Liver (tissue), 9 donors: ENCODE results near the gene DCAF15. TPM values are rescaled to one million over a fixed set of nuclear protein-coding genes. Genes with fewer than 3 reads are reported as not detected.

ENCODE experiments used
- DNase-seq: peaks from one replicate; pipeline ENCODE4 v3.0.0-alpha.2; 2017; ENCODE audit warnings: low spot score
- H3K27ac ChIP-seq, 2 donors: one replicate each; pipeline ENCODE4 v1.7.0; 2013; ENCODE audit warnings: inconsistent platforms in 2 of 2, low read length in 2 of 2, control low read depth in 1 of 2, low read depth in 1 of 2, mild to moderate bottlenecking in 1 of 2
- H3K27me3 ChIP-seq, 4 donors: one replicate each; pipeline versions ENCODE4 v1.6.1 to v1.7.0; 2013; ENCODE audit warnings: low read length in 3 of 4, inconsistent platforms in 1 of 4, mild to moderate bottlenecking in 1 of 4, moderate library complexity in 1 of 4; ENCODE audit not compliant: control insufficient read depth in 4 of 4, insufficient read depth in 4 of 4
- H3K36me3 ChIP-seq, 4 donors: one replicate each; pipeline versions ENCODE4 v1.6.1 to v1.7.0; 2013; ENCODE audit warnings: low read length in 3 of 4, mild to moderate bottlenecking in 3 of 4, low read depth in 1 of 4, moderate library complexity in 1 of 4; ENCODE audit not compliant: control insufficient read depth in 4 of 4, insufficient read depth in 3 of 4
- H3K4me1 ChIP-seq, 4 donors: one replicate each; pipeline versions ENCODE4 v1.6.1 to v1.7.0; 2013; ENCODE audit warnings: low read length in 3 of 4, mild to moderate bottlenecking in 3 of 4, moderate library complexity in 1 of 4; ENCODE audit not compliant: control insufficient read depth in 4 of 4, insufficient read depth in 4 of 4
- H3K4me3 ChIP-seq, 3 donors: one replicate each; pipeline versions ENCODE4 v1.6.1 to v1.7.0; 2013; ENCODE audit warnings: low read length in 3 of 3, control low read depth in 1 of 3, low read depth in 1 of 3, mild to moderate bottlenecking in 1 of 3
- H3K9ac ChIP-seq, 2 donors: one replicate each; pipeline ENCODE4 v1.7.0; 2013; ENCODE audit warnings: low read length in 2 of 2, mild to moderate bottlenecking in 2 of 2, moderate library complexity in 2 of 2, control low read depth in 1 of 2, low read depth in 1 of 2
- H3K9me3 ChIP-seq, 4 donors: one replicate each; pipeline versions ENCODE4 v1.6.1 to v1.7.0; 2013; ENCODE audit warnings: low read length in 3 of 4; ENCODE audit not compliant: control insufficient read depth in 4 of 4
- FOXA1 ChIP-seq: IDR thresholded peaks from 2 replicates; pipeline ENCODE4 v1.6.1; 2016; ENCODE audit warnings: antibody characterized with exemption
- FOXA2 ChIP-seq: IDR thresholded peaks from 2 replicates; pipeline ENCODE4 v1.6.1; 2016; ENCODE audit warnings: antibody characterized with exemption
- HNF4A ChIP-seq, 2 donors: conservative IDR thresholded peaks; 2 replicates each; pipeline ENCODE4 v1.6.1; 2016; ENCODE audit warnings: antibody characterized with exemption in 2 of 2, mild to moderate bottlenecking in 2 of 2
- HNF4G ChIP-seq: IDR thresholded peaks from 2 replicates; pipeline ENCODE4 v1.6.1; 2016; ENCODE audit warnings: antibody characterized with exemption
- REST ChIP-seq: IDR thresholded peaks from 2 replicates; pipeline ENCODE4 v1.6.1; 2016; ENCODE audit warnings: antibody characterized with exemption, mild to moderate bottlenecking
- RXRA ChIP-seq, 2 donors: IDR thresholded peaks; 2 replicates each; pipeline ENCODE4 v1.6.1; 2017 to 2018; ENCODE audit warnings: antibody characterized with exemption in 2 of 2, mild to moderate bottlenecking in 1 of 2
- SP1 ChIP-seq: IDR thresholded peaks from 2 replicates; pipeline ENCODE4 v1.6.1; 2018; ENCODE audit warnings: antibody characterized with exemption, mild to moderate bottlenecking
- TAF1 ChIP-seq: conservative IDR thresholded peaks from 2 replicates; pipeline ENCODE4 v1.6.1; 2016; ENCODE audit warnings: antibody characterized with exemption, mild to moderate bottlenecking
- YY1 ChIP-seq: IDR thresholded peaks from 2 replicates; pipeline ENCODE4 v1.6.1; 2016; ENCODE audit warnings: antibody characterized with exemption, mild to moderate bottlenecking
- WGBS: extraction: QIAGEN DNeasy Blood & Tissue Kit; methylation state at CpG from one replicate; pipeline ENCODE4 v1.1.7; 2013; 5-methylcytosine and 5-hydroxymethylcytosine counted together
- polyA plus RNA-seq, 2 donors: library from polyadenylated mRNA; stranded (reverse) in 1 of 2; unstranded in 1 of 2; fragments of 200-250 nt in 1 of 2; fragments of >200 nt in 1 of 2; fragmentation: Nextera tagmentation in 1 of 2; extraction: Ambion mirVana in 1 of 2; gene quantifications; one replicate each; pipeline versions ENCODE4 v1.2.1 to v1.2.3, GENCODE V29; 2013 to 2015
- total RNA-seq, 2 donors: library from RNA; depleted of rRNA; stranded (reverse); fragments of >200 nt; gene quantifications; one replicate each; pipeline ENCODE4 v1.2.3, GENCODE V29; 2014
- TF ChIP-seq, protein P1 (sequence below): fragments of 150-350 bp; IDR thresholded peaks from 2 replicates; pipeline ENCODE4 v1.5.1; 2017; ENCODE audit warnings: improper control_type of control experiment, low read depth, low read length; ENCODE audit not compliant: missing input control
- donor health status: healthy.
- donor health status: healthy.
- donor health status: healthy.
- donor health status: healthy.
- donor health status: healthy.

DCAF15 gene
- total and polyA plus RNA-seq, 4 donors = 2.6 to 10.4 (median 5.5) TPM

DNA sequence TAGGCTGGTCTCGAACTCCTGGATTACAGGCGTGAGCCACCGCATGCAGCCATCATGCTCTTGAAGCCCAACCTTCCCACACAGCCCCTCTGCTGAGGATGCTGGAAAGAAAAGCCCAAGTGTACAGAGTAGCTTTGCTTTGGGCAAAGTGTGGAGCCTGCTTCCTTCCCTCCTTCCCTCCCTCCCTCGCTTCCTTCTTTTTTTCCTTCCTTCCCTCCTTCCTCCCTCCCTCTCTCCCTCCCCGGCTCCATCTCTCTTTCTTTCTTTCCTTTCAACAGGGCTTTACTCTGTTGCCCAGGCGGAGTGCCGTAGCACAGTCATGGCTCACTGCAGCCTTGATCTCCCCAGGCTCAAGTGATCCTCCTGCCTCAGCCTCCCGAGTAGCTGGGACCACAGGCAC lies 43.6 kb upstream of the DCAF15 start:
- no peaks in the 10 kb centered on the region for H3K27me3 ChIP-seq
- no peak for DNase-seq
- H3K9me3 ChIP-seq = no peaks in the 10 kb centered on the region
- peaks cover 0 to 13% (median 2%) of the 10 kb centered on the region in 4 donors for H3K36me3 ChIP-seq
- no peak for TF ChIP-seq RXRA (IDR thresholded peaks at IDR 0.05)
- no peak overlapping the region for H3K27ac ChIP-seq
- no peak overlapping the region for H3K4me3 ChIP-seq
- no peak overlapping the region for H3K9ac ChIP-seq
- 93% methylated on average over 8 of the region's 8 CpGs for WGBS
- peaks cover 6 to 36% (median 30%) of the 10 kb centered on the region in 4 donors for H3K4me1 ChIP-seq

DNA sequence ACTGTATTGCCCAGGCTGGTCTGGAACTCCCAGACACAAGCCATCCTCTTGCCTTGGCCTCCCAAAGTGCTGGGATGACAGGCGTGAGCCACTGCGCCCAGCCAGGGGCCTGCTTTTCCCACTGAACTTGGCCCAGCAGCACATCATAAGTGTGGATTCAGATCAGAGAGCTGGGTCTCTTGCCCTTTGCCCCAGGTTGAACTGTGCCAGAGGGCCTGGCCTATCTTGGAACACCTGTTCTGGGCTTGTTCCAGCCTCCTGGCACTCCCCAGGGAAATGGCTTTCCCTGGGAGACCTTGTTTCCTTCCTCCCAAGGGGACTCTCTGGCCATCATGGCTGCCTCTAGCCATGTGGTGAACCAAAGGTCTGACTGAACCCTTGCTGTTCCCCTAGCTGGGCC lies 42.9 kb upstream of the DCAF15 start:
- WGBS = 39% methylated on average over 2 of the region's 2 CpGs
- Histone ChIP-seq H3K36me3 (peaks cover 0 to 13% (median 2%) of the 10 kb centered on the region in 4 donors), H3K27ac (peak overlapping the region; percentile 35 to 49)

More for the DNA sequence above, 42.9 kb upstream of the DCAF15 start:
- Histone ChIP-seq H3K4me1 (peaks cover 6 to 36% (median 30%) of the 10 kb centered on the region in 4 donors), H3K4me3 (no peak overlapping the region), H3K9me3 (no peaks in the 10 kb centered on the region), H3K9ac (no peak overlapping the region), H3K27me3 (no peaks in the 10 kb centered on the region)
- DNase-seq = no peak
- TF ChIP-seq, protein P1, sequence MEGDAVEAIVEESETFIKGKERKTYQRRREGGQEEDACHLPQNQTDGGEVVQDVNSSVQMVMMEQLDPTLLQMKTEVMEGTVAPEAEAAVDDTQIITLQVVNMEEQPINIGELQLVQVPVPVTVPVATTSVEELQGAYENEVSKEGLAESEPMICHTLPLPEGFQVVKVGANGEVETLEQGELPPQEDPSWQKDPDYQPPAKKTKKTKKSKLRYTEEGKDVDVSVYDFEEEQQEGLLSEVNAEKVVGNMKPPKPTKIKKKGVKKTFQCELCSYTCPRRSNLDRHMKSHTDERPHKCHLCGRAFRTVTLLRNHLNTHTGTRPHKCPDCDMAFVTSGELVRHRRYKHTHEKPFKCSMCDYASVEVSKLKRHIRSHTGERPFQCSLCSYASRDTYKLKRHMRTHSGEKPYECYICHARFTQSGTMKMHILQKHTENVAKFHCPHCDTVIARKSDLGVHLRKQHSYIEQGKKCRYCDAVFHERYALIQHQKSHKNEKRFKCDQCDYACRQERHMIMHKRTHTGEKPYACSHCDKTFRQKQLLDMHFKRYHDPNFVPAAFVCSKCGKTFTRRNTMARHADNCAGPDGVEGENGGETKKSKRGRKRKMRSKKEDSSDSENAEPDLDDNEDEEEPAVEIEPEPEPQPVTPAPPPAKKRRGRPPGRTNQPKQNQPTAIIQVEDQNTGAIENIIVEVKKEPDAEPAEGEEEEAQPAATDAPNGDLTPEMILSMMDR = no peak
- no peak for TF ChIP-seq TAF1
- TF ChIP-seq REST = peak; percentile 24
- no peak for TF ChIP-seq FOXA2
- peak; percentile 23 for TF ChIP-seq YY1
- TF ChIP-seq HNF4A (conservative IDR thresholded peaks at IDR 0.05) = peak; percentile 76 to 77
- TF ChIP-seq HNF4G = peak; percentile 31
- peak; percentile 79 for TF ChIP-seq SP1
- TF ChIP-seq RXRA (IDR thresholded peaks at IDR 0.05) = peak; percentile 76 to 81
- no peak for TF ChIP-seq FOXA1
